Embryonic facial prominence (tissue), 1 donor: ENCODE data around the gene LMOD3.

Experiments
- DNase-seq: peaks from one replicate; pipeline ENCODE4 v3.0.0-alpha.2; 2016; ENCODE audit errors: extremely low spot score

LMOD3 gene

DNA sequence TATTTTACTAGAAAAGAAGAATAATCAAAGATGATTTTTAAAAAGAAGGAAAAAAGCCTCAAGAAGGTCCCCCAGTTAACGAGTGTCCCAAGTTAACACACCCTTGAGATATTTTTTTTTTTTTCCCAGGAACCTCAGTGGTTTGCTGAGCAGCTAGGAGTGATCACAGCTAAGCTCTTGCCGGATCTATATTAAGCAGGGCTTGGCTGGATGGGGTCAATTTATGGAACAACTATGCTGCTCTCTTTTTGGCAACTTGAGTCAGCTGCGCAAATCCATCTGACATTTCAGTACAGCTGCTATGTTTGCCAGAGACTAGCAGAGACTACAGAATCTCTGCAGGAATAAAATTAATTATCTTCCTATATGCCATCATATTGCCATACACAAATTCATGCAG lies at the start of gene LMOD3:
Gene LMOD3, minus strand, starts transcription at position 193 of the 400 bp plus-strand sequence. CDS start 209 bp downstream, outside the sequence.
- no peak for DNase-seq

DNA sequence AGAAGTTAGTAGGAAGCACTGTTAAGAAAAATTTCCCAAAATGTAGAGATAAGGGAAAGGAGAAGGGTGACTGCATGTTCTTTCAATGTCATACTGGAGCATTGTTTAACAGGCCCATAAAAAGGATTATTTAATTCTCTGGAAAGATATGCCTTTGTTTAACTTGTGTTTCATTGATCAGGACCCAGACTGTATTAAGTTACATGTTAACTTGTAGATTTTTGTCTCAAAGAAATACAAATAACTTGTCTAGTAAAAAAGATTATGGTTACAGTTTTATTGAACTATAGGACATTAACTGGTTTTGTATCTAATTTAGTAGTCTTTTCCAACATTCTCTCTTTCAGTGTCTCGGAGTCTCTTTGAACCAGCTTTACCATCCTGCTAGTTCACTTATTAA lies 49.7 kb upstream of the LMOD3 start:
- DNase-seq: no peak

DNA sequence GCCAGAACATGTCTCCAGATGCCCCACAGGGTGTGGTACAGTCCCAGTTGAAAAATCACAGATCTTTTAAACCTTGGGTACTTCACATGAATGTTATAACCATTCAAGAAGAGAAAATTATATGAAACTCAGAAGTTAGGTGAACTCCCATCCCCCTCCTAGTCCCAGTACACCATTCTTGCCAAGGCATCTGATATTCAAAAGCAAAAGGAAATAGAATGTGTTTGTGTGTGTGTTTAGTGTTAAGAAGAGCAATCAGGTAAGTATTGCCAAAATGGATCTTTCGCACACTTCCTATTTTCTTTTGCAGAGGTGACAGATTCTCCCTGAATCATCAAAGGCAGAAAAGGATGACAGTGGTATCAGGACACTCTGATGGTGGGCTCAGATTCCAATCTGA lies 44.1 kb upstream of the LMOD3 start:
- DNase-seq: no peak

DNA sequence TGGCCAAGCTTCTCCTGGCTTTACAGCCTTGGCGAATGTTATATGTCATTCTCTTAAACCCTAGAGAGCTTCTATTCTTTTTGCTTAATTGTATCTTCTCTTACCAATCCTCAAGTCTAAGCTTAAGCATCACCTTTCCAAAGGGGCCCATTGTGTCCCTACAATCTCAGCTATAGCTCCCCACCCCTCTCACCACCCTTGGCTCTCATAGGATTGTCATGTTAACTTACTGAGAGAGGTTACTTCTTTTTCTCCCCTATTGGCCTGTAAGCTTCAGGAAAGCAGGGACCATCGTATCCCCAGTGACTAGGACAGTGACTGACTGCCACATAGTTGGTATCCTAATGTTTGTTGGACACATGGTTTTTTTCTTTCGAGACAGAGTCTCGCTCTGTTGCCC lies 43.3 kb upstream of the LMOD3 start:
- DNase-seq: no peak

DNA sequence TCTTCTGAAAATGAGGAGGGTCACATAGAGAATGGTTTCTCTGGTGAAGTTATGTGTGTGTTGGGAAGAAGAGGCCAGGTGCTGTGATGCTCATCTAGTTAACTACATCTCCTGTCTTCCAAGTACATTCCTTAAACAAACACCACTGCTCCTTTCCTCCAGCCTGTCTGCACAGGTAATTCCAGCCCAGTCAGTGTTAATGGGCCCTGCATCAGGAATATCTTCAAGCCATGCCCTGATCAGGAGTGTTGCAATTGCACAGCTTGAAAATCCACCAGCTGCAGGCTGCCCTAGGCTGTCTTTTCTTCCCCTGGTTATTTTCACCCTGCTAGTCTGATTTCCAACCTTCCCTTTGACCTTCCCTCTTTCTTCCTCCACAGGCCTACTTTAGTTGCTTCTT lies 41.9 kb upstream of the LMOD3 start:
- DNase-seq: no peak

DNA sequence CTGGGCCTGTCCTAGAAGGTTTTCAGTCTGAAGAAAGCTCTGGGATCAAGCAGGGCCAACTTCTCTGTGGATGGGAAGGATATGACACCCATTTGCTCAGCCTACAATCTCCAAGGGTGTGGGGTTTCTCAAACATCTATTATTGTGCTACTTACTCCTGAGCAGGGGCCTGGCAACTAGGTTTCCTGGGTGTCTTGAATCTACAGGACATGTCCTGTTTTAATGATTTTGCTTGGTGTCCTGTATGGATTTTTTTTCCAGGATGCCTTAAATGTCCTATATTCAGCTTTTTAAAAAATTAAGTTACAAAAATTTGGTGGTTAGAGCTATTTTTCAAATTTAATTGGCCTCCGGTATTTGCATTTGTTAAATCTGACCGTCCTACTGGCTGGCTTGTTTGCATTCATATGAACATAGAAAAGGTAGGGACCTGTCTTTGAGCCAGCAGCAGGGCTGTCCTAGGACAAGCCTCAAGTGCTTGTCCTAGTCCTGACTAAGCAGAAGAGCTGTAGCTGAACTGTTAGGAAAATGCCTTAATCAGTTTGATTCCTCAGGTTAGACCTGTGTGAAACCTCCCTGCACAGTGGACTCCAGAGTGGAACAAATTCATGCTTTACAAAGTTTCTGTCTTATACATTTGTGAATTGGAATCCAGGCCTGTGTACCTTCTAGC lies 40.0 kb upstream of the LMOD3 start:
- no peak for DNase-seq

DNA sequence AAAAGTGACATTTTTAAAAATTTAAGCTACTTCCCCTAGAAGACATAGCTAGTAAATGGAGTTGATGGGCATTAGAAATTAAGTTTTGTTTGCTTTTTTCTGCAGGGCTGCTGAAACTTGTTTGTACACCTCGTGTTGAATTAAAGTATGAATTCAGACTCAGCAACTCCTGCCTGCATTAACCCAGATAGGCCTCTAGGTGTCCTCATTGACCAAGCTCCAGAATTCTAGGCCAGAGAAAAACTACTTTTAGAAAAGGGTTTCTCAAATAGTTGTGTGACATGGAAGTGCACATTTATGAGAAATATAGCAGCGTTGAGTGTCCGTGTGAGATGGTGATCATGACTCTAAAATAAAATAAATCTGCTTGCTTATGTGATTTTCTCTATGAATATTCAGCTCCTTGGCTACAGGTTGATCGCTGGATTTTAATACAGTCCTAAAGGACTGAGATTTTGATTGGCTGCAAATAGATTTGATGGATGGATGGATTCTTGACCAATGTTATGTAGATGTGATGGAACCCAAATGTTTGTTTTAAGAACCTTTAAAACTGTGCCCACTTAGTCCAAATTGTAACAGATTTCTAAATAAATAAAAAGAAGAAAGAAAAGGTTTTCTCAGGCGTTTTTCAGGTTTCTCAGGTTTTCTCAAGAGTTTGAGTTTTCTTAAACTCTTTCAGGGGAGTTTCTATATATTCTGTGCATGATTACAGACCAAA lies 39.4 kb upstream of the LMOD3 start:
- peak; percentile 70 for DNase-seq

DNA sequence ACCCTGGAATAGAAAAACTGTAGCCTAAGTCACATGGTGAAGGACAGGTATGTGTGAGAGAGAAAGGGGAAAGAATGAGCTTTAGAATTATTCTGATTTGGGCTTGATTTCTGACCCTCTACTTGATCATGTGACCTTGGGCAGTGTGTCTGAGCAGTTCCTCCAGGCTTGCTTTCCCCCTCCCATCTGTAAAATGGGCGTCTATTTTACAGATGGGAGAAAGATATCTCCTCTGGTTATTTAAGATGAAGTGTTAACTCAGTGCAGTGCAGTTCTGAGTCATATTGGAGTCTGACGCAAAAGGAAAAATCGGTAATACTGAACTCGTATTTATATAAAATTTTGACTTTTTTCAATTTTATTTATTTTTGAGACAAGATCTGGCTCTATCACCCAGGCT lies 38.1 kb upstream of the LMOD3 start:
- DNase-seq: no peak

DNA sequence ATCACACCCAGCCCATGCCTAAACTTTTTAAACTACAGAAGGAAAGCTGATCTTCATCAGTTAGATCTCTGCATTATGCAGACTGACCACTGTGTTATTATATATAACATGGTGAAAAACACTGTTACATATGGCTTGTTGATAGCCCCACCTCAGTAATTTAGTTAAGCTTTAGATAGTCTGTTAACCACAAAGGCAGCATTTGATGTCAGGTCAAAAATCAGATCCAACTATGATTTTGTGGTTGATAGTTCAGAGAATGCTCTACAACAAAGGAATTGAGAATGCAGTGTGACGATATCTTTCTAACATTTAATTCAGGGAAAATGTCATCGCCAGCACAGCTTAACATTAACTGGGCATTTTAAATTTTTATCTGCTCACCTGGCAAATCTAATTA lies 37.7 kb upstream of the LMOD3 start:
- no peak for DNase-seq

DNA sequence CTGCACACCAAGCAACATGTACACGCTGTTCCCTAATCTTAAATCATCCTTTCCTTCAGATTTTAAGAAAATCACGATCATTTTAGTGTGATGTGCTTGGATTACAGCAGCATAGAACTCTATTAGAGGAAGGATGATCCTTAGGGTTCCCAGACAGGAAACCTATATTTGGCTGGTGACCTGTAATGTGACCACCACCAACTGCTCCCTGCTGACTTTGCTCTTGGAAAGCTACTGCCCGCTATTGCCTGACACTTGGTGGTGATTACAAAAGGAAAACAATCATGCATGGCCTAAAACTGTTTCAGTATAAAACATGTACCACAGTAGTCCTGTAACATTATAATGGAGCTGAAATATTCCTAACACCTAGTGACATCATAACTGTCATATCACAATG lies 27.2 kb upstream of the LMOD3 start:
- no peak for DNase-seq

DNA sequence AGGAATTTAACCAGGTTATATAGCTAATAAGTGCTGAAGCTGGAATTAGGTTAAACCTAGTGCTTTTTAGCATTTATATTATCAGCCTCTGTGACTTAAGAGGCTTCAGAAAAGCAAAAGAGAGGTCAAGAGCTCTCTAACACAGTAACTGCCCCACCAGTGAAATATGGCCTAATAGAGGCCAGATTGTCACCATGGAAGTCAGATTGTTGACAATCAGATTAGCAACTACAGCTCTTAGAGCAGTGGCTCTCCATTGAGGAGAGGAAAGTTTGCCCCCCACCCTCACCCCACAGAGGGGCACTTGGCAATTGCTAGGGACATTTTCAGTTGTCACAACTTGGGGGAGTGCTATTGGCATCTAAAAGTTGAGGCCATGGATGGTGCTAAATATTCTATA lies 23.3 kb upstream of the LMOD3 start:
- no peak for DNase-seq

DNA sequence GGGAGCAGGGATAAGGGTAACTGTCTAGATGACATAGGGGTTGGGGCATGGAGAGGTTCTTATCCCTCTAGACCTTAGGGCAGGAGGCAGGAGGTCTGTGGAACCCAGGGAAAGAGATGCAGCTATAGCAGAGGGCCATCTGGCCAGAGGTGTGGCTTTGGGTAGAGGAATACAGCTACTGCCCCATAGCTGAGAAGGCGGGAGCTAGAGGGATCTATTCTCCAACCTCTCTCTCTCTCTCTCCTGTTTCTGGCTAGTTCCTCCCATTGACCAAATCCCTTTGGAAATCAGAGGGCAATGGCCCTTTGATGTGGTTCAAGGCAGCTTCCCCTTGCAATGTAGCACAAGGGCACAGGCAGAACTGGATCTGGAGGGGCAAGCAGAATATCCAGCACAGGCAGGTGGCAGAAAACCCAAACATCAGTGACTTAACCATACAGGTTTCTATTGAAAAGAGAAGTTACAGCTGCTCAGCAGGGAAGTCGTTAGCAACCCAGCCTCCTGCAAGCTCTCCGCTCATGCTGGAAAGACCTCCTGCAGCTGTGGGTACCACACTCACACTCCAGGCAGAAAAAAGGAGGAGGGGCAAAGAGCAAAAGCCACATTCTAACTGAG lies 22.3 kb upstream of the LMOD3 start:
- DNase-seq: no peak

DNA sequence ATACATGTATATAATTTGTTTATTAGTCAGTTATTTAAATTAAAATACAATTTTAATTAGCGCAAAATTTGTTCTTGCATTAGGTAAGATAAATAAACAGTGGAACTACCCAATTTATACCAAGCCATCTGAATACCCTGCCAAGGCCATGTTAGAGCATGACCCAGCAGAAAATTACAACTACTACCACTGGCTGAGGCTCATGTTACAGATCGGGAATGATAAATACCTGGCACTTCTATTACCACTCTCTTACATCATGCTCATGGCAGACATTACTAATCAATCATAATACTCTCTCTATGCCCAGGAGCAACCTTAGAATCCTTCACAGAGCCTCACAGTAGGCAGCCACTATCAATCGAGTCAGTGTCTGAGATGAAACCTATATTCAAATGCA lies 21.2 kb upstream of the LMOD3 start:
- DNase-seq: no peak

DNA sequence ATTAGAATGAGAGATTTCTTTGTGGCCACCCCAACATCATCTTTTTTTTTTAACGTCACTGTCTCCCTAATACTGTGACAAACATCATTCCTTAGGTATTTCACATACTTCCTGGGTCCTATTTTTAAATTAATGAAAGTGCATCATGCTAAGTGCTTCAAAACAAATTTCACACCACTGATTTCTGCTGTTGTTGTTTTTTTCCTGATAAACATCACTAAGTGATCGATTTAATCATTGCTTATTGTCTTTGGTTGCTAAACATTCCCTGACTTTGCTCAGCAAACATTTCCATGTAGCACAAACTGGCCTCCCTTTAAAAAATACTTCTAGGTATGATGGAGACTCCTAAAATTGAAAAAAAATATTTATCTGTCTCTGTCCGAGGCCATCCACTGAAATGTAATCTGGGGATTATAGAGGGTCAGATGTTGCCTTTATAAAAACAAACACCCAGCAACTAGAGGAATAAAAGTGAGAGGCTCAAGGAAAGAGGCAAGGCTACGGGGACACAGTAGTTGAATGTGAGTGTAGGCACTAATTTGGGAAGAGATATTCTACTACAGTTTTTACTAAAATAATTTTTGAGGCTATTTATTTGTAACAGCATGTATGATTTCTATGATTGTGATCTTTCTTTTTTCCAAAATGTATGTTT lies 20.5 kb upstream of the LMOD3 start:
- no peak for DNase-seq

DNA sequence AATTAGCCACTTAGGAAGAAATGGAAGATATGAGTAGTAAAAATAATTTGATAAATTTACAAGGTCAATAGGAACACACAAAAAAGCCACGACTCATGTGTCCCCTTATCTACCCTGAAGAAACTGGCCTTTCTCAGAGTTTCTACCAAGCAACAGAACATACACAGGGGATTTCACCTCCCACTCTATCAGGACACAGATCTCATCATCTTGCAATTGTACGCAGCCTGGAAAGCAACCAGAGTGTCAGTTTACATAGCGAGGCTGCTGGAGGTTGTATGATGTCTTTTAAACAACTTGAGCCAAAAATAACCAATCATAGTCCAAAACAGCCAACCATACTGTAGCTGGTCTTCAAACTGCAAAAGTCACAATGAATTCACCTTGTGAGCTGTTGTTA lies 19.7 kb upstream of the LMOD3 start:
- no peak for DNase-seq

DNA sequence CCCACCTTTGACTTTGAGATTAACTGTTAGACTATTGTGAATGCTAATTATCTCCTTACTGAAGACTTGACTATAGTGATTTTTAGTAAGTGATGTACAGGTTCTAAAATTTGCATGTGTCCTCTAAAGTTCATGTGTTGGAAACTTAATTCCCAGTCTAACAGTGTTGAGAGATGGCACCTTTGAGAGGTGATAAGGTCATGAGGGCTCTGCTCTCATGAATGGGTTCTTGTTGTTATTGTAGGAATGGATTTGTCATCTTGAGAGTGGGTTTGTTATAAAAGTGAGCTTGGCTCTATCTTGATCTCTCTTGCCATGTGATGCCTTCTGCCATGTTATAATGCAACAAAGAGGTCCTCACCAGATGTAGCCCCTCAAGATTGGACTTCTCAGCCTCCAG lies 18.9 kb upstream of the LMOD3 start:
- no peak for DNase-seq

DNA sequence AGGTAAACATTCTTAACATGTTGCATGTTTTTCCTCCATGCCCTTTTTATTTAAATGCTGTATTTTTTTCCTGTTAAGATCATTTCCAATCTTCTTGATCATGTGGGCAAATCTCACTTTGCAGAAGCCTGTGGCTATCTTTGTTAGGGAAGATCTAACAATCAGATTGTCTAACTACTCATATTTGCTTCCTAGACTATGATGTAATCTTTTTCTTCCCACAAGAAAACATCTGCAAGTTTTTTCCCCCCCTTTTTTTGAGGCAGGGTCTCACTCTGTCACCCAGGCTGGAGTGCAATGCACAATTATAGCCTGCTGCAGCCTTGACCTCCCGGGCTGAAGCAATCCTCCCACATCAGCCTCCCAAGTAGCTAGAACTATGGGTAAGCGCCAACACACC lies 15.0 kb upstream of the LMOD3 start:
- no peak for DNase-seq

DNA sequence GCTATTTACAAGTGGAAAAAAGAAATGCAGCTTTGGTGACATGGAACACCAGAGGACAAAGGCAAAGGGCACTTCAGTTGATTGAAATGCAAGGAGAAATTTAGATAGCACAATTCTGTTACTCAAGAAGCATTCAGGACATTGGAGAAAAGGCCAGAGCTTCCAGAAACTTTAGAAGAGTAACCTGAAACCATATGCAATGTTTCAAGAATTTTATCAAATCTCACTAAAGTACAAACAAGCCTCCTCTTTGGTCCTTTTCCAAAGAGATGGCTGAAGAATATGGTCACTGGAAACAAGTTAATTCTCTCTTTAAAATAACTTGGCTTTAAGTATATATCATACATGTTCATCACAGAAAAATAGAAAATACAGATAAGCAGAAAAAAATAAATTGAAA lies 14.6 kb upstream of the LMOD3 start:
- DNase-seq: no peak

DNA sequence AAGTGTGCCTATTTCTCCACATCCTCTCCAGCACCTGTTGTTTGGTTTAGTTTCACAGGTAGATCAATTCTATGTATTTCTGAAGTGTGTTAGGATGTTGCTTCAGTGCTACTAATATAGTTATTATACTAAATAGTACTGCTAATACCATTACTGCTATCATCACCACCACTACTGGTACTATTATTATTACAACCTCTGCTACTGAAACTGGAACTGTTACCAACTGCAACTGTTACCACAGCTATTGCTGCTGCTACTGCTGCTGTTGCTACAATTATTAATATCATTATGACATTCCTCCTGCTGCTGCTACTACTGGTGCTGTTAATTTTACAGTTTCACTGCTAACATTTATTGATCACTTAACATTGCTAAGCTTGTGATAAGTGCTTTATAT lies 8.3 kb upstream of the LMOD3 start:
- no peak for DNase-seq

DNA sequence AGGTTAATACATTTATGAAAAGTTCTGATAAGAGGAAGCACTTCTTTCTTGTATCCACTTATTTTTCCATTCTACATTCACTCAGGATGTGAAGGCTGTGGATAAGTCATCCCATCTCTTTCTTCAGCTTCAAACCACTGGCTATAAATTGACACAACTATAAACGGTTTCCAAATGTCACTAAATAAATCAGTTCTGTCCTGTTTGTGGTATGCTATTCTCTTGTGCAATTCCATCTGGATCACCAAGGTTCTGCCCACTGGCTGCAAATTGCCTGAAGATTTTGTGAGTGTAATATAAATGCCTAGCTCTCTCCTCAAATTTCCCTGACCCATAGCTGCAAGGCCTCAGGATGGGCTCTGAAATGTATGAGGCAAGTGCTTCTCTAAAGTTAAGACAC lies 7.1 kb upstream of the LMOD3 start:
- no peak for DNase-seq

DNA sequence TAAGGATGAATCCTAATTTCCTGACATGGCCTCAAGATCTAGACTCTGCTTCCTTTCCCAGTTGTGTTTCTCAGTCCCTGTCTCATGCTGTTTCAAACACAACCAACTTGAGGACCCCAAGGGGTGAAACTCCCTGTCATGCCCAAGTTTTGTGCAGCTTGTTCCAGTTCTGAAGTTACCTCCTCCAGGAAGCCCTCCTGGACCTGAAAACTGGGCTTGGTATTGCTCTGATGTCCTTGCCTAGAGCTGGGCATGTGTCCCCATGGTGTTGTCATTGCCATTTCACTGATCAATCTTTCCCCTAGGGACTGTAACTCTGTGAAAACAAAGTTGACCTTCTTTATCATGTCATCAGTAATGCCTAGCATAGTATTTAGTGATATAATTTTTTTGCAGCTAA lies 6.1 kb upstream of the LMOD3 start:
- no peak for DNase-seq

DNA sequence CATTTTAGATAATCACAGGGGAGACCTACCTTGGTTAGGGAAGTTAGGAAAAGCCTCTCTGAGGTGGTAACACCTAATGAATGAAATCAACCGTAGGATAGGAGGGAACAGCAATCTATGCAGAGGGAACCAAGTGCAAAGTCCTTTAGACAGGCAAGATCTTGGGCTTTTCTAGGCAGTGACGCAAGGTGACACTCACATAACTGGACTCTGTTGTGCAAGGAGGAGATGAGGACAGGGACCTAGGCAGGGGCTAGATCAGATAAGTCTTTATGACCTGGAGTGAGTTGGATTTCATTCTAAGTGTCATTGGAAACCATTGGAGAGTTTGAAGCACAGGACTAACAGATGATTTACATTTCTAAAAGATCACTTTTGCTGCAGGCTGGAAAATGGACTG lies 4.6 kb upstream of the LMOD3 start:
- no peak for DNase-seq

DNA sequence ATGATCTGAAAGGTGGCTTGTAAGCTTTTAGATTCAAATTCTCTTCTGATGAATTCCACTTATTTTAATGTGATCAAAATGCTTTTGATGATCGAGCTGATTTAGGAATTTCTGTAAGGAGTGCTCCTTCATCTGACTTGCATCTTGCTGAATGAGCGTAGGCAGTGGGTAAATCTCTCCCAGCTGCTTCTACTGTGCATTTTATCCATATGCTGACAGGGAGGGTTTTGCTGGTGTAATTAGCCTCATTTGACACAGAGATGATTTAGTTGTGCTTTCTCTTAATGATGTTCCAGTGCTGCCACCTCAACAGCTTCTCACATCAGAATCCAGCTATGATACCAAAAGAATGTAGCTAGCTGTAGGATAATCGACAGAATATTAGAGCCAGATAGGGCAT lies 3.8 kb upstream of the LMOD3 start:
- no peak for DNase-seq
